Liver (tissue), 9 donors: ENCODE measurements around the gene YTHDF2. TPM values are rescaled to one million over a fixed set of nuclear protein-coding genes. Genes with fewer than 3 reads are reported as not detected.
"Not testable (repeated sequence)": the region's sequence is repeated elsewhere in the genome, so short reads cannot be mapped to it uniquely, and the experiment has no call there.

Source experiments
- DNase-seq: peaks from one replicate; pipeline ENCODE4 v3.0.0-alpha.2; 2017; ENCODE audit warnings: low spot score
- H3K27ac ChIP-seq, 2 donors: one replicate each; pipeline ENCODE4 v1.7.0; 2013; ENCODE audit warnings: inconsistent platforms in 2 of 2, low read length in 2 of 2, control low read depth in 1 of 2, low read depth in 1 of 2, mild to moderate bottlenecking in 1 of 2
- H3K27me3 ChIP-seq, 4 donors: one replicate each; pipeline versions ENCODE4 v1.6.1 to v1.7.0; 2013; ENCODE audit warnings: low read length in 3 of 4, inconsistent platforms in 1 of 4, mild to moderate bottlenecking in 1 of 4, moderate library complexity in 1 of 4; ENCODE audit not compliant: control insufficient read depth in 4 of 4, insufficient read depth in 4 of 4
- H3K36me3 ChIP-seq, 4 donors: one replicate each; pipeline versions ENCODE4 v1.6.1 to v1.7.0; 2013; ENCODE audit warnings: low read length in 3 of 4, mild to moderate bottlenecking in 3 of 4, low read depth in 1 of 4, moderate library complexity in 1 of 4; ENCODE audit not compliant: control insufficient read depth in 4 of 4, insufficient read depth in 3 of 4
- H3K4me1 ChIP-seq, 4 donors: one replicate each; pipeline versions ENCODE4 v1.6.1 to v1.7.0; 2013; ENCODE audit warnings: low read length in 3 of 4, mild to moderate bottlenecking in 3 of 4, moderate library complexity in 1 of 4; ENCODE audit not compliant: control insufficient read depth in 4 of 4, insufficient read depth in 4 of 4
- H3K4me3 ChIP-seq, 3 donors: one replicate each; pipeline versions ENCODE4 v1.6.1 to v1.7.0; 2013; ENCODE audit warnings: low read length in 3 of 3, control low read depth in 1 of 3, low read depth in 1 of 3, mild to moderate bottlenecking in 1 of 3
- H3K9ac ChIP-seq, 2 donors: one replicate each; pipeline ENCODE4 v1.7.0; 2013; ENCODE audit warnings: low read length in 2 of 2, mild to moderate bottlenecking in 2 of 2, moderate library complexity in 2 of 2, control low read depth in 1 of 2, low read depth in 1 of 2
- H3K9me3 ChIP-seq, 4 donors: one replicate each; pipeline versions ENCODE4 v1.6.1 to v1.7.0; 2013; ENCODE audit warnings: low read length in 3 of 4; ENCODE audit not compliant: control insufficient read depth in 4 of 4
- EGR1 ChIP-seq, 2 donors: IDR thresholded peaks; 2 replicates each; pipeline ENCODE4 v1.6.1; 2016 to 2018; ENCODE audit warnings: antibody characterized with exemption in 2 of 2, low read depth in 2 of 2
- FOXA1 ChIP-seq: IDR thresholded peaks from 2 replicates; pipeline ENCODE4 v1.6.1; 2016; ENCODE audit warnings: antibody characterized with exemption
- FOXA2 ChIP-seq: IDR thresholded peaks from 2 replicates; pipeline ENCODE4 v1.6.1; 2016; ENCODE audit warnings: antibody characterized with exemption
- GABPA ChIP-seq, 2 donors: IDR thresholded peaks in 1 of 2; conservative IDR thresholded peaks in 1 of 2; 2 replicates each; pipeline ENCODE4 v1.6.1; 2016; ENCODE audit warnings: antibody characterized with exemption in 2 of 2, mild to moderate bottlenecking in 1 of 2, moderate library complexity in 1 of 2
- HNF4A ChIP-seq, 2 donors: conservative IDR thresholded peaks; 2 replicates each; pipeline ENCODE4 v1.6.1; 2016; ENCODE audit warnings: antibody characterized with exemption in 2 of 2, mild to moderate bottlenecking in 2 of 2
- HNF4G ChIP-seq: IDR thresholded peaks from 2 replicates; pipeline ENCODE4 v1.6.1; 2016; ENCODE audit warnings: antibody characterized with exemption
- JUND ChIP-seq, 2 donors: IDR thresholded peaks; 2 replicates each; pipeline ENCODE4 v1.6.1; 2016; ENCODE audit warnings: antibody characterized with exemption in 2 of 2
- MAX ChIP-seq: IDR thresholded peaks from 2 replicates; pipeline ENCODE4 v1.6.1; 2016; ENCODE audit warnings: antibody characterized with exemption
- NR2F2 ChIP-seq: IDR thresholded peaks from 2 replicates; pipeline ENCODE4 v1.6.1; 2016; ENCODE audit warnings: antibody characterized with exemption
- RAD21 ChIP-seq, 2 donors: IDR thresholded peaks; 2 replicates each; pipeline ENCODE4 v1.6.1; 2016; ENCODE audit warnings: antibody characterized with exemption in 2 of 2, mild to moderate bottlenecking in 2 of 2
- RXRA ChIP-seq, 2 donors: IDR thresholded peaks; 2 replicates each; pipeline ENCODE4 v1.6.1; 2017 to 2018; ENCODE audit warnings: antibody characterized with exemption in 2 of 2, mild to moderate bottlenecking in 1 of 2
- TAF1 ChIP-seq: conservative IDR thresholded peaks from 2 replicates; pipeline ENCODE4 v1.6.1; 2016; ENCODE audit warnings: antibody characterized with exemption, mild to moderate bottlenecking
- YY1 ChIP-seq: IDR thresholded peaks from 2 replicates; pipeline ENCODE4 v1.6.1; 2016; ENCODE audit warnings: antibody characterized with exemption, mild to moderate bottlenecking
- ZBTB33 ChIP-seq: IDR thresholded peaks from 2 replicates; pipeline ENCODE4 v1.6.1; 2016; ENCODE audit warnings: antibody characterized with exemption
- WGBS: extraction: QIAGEN DNeasy Blood & Tissue Kit; methylation state at CpG from one replicate; pipeline ENCODE4 v1.1.7; 2013; 5-methylcytosine and 5-hydroxymethylcytosine counted together
- polyA plus RNA-seq, 2 donors: library from polyadenylated mRNA; stranded (reverse) in 1 of 2; unstranded in 1 of 2; fragments of 200-250 nt in 1 of 2; fragments of >200 nt in 1 of 2; fragmentation: Nextera tagmentation in 1 of 2; extraction: Ambion mirVana in 1 of 2; gene quantifications; one replicate each; pipeline versions ENCODE4 v1.2.1 to v1.2.3, GENCODE V29; 2013 to 2015
- total RNA-seq, 2 donors: library from RNA; depleted of rRNA; stranded (reverse); fragments of >200 nt; gene quantifications; one replicate each; pipeline ENCODE4 v1.2.3, GENCODE V29; 2014
- TF ChIP-seq, protein P1 (sequence below): fragments of 150-350 bp; IDR thresholded peaks from 2 replicates; pipeline ENCODE4 v1.5.1; 2017; ENCODE audit warnings: improper control_type of control experiment, low read depth, low read length; ENCODE audit not compliant: missing input control
- TF ChIP-seq, protein P2 (sequence below): IDR thresholded peaks from 2 replicates; pipeline ENCODE4 v1.6.1; 2016; ENCODE audit warnings: antibody characterized with exemption
- TF ChIP-seq, protein P3 (sequence below): IDR thresholded peaks from 2 replicates; pipeline ENCODE4 v1.6.1; 2016; ENCODE audit warnings: antibody characterized with exemption, mild to moderate bottlenecking
- donor health status: healthy.
- donor health status: healthy.
- donor health status: healthy.
- donor health status: healthy.
- donor health status: healthy.

YTHDF2 gene
- total and polyA plus RNA-seq, 4 donors, result 21.1 to 37.9 (median 29.9) TPM

DNA sequence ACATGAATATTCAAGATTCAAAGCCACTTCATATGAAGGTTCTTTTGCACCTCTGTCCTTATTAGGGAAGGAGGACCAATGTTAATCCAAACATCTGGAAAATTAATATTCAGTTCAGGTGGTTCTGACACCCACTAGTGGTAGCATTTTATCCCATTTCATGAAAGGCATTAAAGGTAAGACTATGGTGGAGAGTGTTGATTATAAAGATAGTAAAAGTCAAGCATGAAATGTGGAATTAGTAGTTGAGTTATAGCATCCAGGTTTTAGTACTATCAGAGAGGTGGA, 17.5 kb upstream of the YTHDF2 start:
- Histone ChIP-seq H3K9me3 (no peaks in the 10 kb centered on the region), H3K4me1 (no peaks in the 10 kb centered on the region), H3K36me3 (peaks cover 0 to 8% (median 3%) of the 10 kb centered on the region in 4 donors), H3K27me3 (no peaks in the 10 kb centered on the region), H3K27ac (no peak overlapping the region), H3K9ac (no peak overlapping the region), H3K4me3 (no peak overlapping the region)
- DNase-seq, result no peak
- TF ChIP-seq, protein P1, sequence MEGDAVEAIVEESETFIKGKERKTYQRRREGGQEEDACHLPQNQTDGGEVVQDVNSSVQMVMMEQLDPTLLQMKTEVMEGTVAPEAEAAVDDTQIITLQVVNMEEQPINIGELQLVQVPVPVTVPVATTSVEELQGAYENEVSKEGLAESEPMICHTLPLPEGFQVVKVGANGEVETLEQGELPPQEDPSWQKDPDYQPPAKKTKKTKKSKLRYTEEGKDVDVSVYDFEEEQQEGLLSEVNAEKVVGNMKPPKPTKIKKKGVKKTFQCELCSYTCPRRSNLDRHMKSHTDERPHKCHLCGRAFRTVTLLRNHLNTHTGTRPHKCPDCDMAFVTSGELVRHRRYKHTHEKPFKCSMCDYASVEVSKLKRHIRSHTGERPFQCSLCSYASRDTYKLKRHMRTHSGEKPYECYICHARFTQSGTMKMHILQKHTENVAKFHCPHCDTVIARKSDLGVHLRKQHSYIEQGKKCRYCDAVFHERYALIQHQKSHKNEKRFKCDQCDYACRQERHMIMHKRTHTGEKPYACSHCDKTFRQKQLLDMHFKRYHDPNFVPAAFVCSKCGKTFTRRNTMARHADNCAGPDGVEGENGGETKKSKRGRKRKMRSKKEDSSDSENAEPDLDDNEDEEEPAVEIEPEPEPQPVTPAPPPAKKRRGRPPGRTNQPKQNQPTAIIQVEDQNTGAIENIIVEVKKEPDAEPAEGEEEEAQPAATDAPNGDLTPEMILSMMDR, result no peak
- TF ChIP-seq EGR1 (IDR thresholded peaks at IDR 0.05; ENCODE audit: low read depth in 2 of 2), result no peak
- no peak for TF ChIP-seq TAF1
- no peak for TF ChIP-seq HNF4G
- TF ChIP-seq, protein P2, sequence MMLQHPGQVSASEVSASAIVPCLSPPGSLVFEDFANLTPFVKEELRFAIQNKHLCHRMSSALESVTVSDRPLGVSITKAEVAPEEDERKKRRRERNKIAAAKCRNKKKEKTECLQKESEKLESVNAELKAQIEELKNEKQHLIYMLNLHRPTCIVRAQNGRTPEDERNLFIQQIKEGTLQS, result no peak

DNA sequence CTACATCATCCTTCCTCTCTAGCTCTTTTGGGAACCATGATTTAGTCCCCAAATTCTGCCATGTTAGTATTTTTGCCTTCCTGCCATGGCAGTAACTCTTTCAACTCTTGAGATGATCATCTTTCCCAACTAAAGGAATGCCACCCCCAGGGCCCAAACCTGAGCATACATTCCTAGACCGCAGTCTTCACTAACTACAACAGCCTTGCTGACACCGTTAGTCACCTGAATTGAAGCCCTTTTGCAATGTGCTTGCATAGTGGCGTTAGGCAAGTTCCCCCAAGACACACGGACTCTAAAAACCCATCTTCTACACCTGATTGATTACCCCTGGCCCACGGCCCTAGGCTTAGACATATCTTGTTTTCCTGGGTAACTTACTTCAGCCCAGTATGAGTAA, 16.4 kb upstream of the YTHDF2 start:
- H3K36me3 ChIP-seq, result no peaks in the 10 kb centered on the region
- 90% methylated on average over 5 of the region's 5 CpGs for WGBS
- H3K4me1 ChIP-seq, result no peaks in the 10 kb centered on the region
- H3K9me3 ChIP-seq, result no peaks in the 10 kb centered on the region
- H3K4me3 ChIP-seq, result no peak overlapping the region
- H3K9ac ChIP-seq, result no peak overlapping the region
- no peaks in the 10 kb centered on the region for H3K27me3 ChIP-seq
- H3K27ac ChIP-seq, result no peak overlapping the region
- TF ChIP-seq, protein P3, sequence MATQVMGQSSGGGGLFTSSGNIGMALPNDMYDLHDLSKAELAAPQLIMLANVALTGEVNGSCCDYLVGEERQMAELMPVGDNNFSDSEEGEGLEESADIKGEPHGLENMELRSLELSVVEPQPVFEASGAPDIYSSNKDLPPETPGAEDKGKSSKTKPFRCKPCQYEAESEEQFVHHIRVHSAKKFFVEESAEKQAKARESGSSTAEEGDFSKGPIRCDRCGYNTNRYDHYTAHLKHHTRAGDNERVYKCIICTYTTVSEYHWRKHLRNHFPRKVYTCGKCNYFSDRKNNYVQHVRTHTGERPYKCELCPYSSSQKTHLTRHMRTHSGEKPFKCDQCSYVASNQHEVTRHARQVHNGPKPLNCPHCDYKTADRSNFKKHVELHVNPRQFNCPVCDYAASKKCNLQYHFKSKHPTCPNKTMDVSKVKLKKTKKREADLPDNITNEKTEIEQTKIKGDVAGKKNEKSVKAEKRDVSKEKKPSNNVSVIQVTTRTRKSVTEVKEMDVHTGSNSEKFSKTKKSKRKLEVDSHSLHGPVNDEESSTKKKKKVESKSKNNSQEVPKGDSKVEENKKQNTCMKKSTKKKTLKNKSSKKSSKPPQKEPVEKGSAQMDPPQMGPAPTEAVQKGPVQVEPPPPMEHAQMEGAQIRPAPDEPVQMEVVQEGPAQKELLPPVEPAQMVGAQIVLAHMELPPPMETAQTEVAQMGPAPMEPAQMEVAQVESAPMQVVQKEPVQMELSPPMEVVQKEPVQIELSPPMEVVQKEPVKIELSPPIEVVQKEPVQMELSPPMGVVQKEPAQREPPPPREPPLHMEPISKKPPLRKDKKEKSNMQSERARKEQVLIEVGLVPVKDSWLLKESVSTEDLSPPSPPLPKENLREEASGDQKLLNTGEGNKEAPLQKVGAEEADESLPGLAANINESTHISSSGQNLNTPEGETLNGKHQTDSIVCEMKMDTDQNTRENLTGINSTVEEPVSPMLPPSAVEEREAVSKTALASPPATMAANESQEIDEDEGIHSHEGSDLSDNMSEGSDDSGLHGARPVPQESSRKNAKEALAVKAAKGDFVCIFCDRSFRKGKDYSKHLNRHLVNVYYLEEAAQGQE, result no peak
- TF ChIP-seq RXRA (IDR thresholded peaks at IDR 0.05) (no peak), HNF4G (no peak), RAD21 (IDR thresholded peaks at IDR 0.05) (no peak), FOXA2 (no peak), NR2F2 (no peak), ZBTB33 (no peak), FOXA1 (no peak), HNF4A (conservative IDR thresholded peaks at IDR 0.05) (no peak), GABPA (IDR thresholded peaks at IDR 0.05 in 1 of 2, conservative IDR thresholded peaks at IDR 0.05 in 1 of 2) (no peak), EGR1 (IDR thresholded peaks at IDR 0.05; ENCODE audit: low read depth in 2 of 2) (no peak), TAF1 (no peak), MAX (no peak), YY1 (no peak), JUND (IDR thresholded peaks at IDR 0.05) (no peak)
- TF ChIP-seq, protein P1, result no peak
- TF ChIP-seq, protein P2, result no peak
- no peak for DNase-seq

DNA sequence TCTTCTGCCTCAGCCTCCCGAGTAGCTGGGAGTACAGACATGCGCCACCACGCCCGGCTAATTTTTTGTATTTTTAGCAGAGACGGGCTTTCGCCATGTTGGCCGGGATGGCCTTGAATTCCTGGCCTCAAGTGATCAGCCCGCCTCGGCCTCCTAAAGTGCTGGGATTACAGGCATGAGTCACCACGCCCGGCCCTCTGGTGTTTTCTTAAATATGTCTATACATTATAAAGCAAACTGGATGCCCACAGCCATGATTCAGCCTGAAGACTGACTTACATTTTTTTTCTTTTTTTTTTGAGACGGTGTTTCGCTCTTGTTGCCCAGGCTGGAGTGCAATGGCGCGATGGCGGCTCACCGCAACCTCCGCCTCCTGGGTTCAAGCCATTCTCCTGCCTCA, 14.8 kb upstream of the YTHDF2 start:
- not testable (repeated sequence) for H3K4me3 ChIP-seq, H3K4me1 ChIP-seq, DNase-seq, H3K27ac ChIP-seq, H3K27me3 ChIP-seq, H3K9ac ChIP-seq, H3K36me3 ChIP-seq, H3K9me3 ChIP-seq
- 97% methylated on average over 18 of the region's 18 CpGs for WGBS
